ENCODE results near the gene FRAS1.

GRCh38 chr4:78318126-78318525 lies 261.0 kb downstream of the FRAS1 start:
- no peak for TF ChIP-seq CTCF (conservative IDR thresholded peaks at IDR 0.05)
- no peak for TF ChIP-seq EZH2 (IDR thresholded peaks at IDR 0.05; ENCODE audit: low read depth)
